Peyer's patch (tissue), 4 donors: Measurements from ENCODE around the gene MGAT4C.

Experiments
- POLR2A ChIP-seq, 2 donors: fragments of 450-650 bp; IDR thresholded peaks; one replicate each; pipeline ENCODE4 v1.5.1; 2017; ENCODE audit warnings: antibody characterized with exemption in 2 of 2, mild to moderate bottlenecking in 2 of 2, moderate library complexity in 2 of 2
- TF ChIP-seq, protein P1 (sequence below), 6 experiments: fragments of 450-650 bp in 4 of 6; fragments of 200-600 bp in 2 of 6; sonication (generic) in 1 of 6; IDR thresholded peaks; one replicate each; pipeline ENCODE4 v1.5.1; 2017 to 2019; ENCODE audit warnings: antibody characterized with exemption in 6 of 6, mild to moderate bottlenecking in 3 of 6, moderate library complexity in 1 of 6

- no peak for TF ChIP-seq POLR2A (IDR thresholded peaks at IDR 0.05)
- TF ChIP-seq, protein P1, sequence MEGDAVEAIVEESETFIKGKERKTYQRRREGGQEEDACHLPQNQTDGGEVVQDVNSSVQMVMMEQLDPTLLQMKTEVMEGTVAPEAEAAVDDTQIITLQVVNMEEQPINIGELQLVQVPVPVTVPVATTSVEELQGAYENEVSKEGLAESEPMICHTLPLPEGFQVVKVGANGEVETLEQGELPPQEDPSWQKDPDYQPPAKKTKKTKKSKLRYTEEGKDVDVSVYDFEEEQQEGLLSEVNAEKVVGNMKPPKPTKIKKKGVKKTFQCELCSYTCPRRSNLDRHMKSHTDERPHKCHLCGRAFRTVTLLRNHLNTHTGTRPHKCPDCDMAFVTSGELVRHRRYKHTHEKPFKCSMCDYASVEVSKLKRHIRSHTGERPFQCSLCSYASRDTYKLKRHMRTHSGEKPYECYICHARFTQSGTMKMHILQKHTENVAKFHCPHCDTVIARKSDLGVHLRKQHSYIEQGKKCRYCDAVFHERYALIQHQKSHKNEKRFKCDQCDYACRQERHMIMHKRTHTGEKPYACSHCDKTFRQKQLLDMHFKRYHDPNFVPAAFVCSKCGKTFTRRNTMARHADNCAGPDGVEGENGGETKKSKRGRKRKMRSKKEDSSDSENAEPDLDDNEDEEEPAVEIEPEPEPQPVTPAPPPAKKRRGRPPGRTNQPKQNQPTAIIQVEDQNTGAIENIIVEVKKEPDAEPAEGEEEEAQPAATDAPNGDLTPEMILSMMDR (IDR thresholded peaks at IDR 0.05) = no peak
Observed at GRCh38 chr12:86249851-86250250, 6.3 kb downstream of the MGAT4C start.
